ENCODE results near the gene PRDM5. TPM values are rescaled to one million over a fixed set of nuclear protein-coding genes. Genes with fewer than 3 reads are reported as not detected.

The PRDM5 gene
- total RNA-seq, 1 donor from 2014 or later = 5.2 TPM

- no peak for DNase-seq (ENCODE audit: low read depth)
- no peak overlapping the region for H3K4me3 ChIP-seq (ENCODE audit: low read depth, low read length)
- no peak for TF ChIP-seq CTCF (conservative IDR thresholded peaks at IDR 0.05; ENCODE audit: low read depth, low read length)
These were observed 113.9 kb downstream of the PRDM5 start for GRCh38 chr4:120808475-120809141.

DNA sequence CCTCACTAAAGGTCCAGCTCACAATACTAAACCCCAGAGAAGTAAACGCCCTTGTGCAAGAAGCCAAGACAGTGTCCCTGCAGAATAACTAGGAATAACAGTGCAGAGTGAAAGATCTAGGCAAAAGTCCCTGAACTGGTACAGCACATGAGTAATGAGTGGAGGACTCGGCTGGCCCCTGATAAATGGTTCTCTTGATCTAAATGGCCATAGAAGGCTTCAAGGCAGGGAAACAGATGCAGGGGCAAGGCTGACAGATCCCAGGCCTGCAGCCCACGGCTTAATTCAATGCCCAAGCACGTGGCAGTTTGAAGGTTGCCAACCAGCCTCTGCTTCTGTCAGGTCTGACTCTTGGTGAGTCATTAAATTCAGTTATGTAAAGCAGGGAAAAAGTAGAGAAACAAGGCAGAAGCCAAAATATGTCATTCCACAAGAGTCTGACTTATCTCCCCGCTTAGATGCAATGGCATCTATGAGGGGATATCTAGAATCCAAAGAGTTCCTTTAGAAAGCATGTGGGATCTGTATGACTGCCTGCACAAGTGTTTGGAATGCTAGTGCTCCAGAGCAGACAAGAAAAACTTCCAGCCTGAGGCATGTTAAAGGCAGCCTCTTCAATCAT, 121.3 kb downstream of the PRDM5 start:
- no peak overlapping the region for H3K4me3 ChIP-seq (ENCODE audit: low read depth, low read length)
- DNase-seq (ENCODE audit: low read depth) = no peak
- no peak for TF ChIP-seq CTCF (conservative IDR thresholded peaks at IDR 0.05; ENCODE audit: low read depth, low read length)

GRCh38 chr4:120798570-120798969, 124.0 kb downstream of the PRDM5 start:
- DNase-seq (ENCODE audit: low read depth) = no peak
- no peak overlapping the region for H3K4me3 ChIP-seq (ENCODE audit: low read depth, low read length)
- no peak for TF ChIP-seq CTCF (conservative IDR thresholded peaks at IDR 0.05; ENCODE audit: low read depth, low read length)

DNA sequence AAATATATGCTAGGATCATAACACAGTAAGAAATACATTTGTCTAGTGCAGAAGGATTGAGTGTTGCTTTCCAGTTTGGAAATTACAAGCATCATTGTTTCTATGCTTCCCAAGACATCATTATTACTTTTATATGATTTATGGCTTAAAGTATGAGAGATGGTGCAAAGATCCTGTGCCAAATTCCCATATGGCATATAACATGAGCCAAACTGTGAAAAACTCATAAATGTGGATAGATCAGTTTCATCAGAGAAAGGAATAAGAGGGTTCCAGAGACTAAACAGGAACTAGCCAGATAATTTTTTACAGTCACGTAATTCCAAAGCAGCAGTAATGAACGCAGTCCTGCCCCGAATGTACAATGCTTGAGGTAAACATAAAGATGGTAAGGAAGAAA, 126.3 kb downstream of the PRDM5 start:
- no peak for TF ChIP-seq CTCF (conservative IDR thresholded peaks at IDR 0.05; ENCODE audit: low read depth, low read length)
- no peak overlapping the region for H3K4me3 ChIP-seq (ENCODE audit: low read depth, low read length)
- no peak for DNase-seq (ENCODE audit: low read depth)

GRCh38 chr4:120785202-120785601, 137.3 kb downstream of the PRDM5 start:
- TF ChIP-seq CTCF (conservative IDR thresholded peaks at IDR 0.05; ENCODE audit: low read depth, low read length) = no peak
- DNase-seq (ENCODE audit: low read depth) = no peak
- no peak overlapping the region for H3K4me3 ChIP-seq (ENCODE audit: low read depth, low read length)

- H3K4me3 ChIP-seq (ENCODE audit: low read depth, low read length) = no peak overlapping the region
- DNase-seq (ENCODE audit: low read depth) = no peak
- no peak for TF ChIP-seq CTCF (conservative IDR thresholded peaks at IDR 0.05; ENCODE audit: low read depth, low read length)
These were observed 145.1 kb downstream of the PRDM5 start for GRCh38 chr4:120777459-120777858.

DNA sequence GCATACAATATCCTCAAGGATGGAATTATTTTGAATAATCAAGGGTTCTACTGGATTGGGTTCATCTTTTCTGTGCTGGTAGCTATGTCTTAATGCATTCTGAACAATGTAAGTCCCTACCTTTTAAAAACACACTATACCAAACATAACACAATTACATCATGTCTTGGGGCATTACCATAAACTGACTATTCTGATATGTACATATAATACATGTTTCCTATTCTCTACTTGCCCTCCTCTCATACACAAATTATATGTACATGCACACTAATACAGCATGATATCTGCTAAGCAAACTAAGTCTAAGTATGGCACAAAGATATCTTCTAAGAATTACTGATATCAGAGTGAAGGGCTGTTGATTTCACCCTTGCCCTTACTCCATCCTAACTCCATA, 147.1 kb downstream of the PRDM5 start:
- DNase-seq (ENCODE audit: low read depth) = no peak
- TF ChIP-seq CTCF (conservative IDR thresholded peaks at IDR 0.05; ENCODE audit: low read depth, low read length) = no peak

More for the DNA sequence above, 147.1 kb downstream of the PRDM5 start:
- H3K4me3 ChIP-seq (ENCODE audit: low read depth, low read length) = no peak overlapping the region
